ENCODE results near the gene PDZRN3.

PDZRN3 gene

GRCh38 chr3:73408634-73409033 is 216.1 kb downstream of the PDZRN3 start:
- Histone ChIP-seq H3K27ac (replicated peaks) (no peak overlapping the region), H3K27me3 (ENCODE audit: insufficient read depth, poor library complexity, severe bottlenecking) (peaks cover 2% of the 10 kb centered on the region), H3K4me3 (replicated peaks; ENCODE audit: insufficient read depth, low read length) (no peak overlapping the region)
- TF ChIP-seq, protein P1, sequence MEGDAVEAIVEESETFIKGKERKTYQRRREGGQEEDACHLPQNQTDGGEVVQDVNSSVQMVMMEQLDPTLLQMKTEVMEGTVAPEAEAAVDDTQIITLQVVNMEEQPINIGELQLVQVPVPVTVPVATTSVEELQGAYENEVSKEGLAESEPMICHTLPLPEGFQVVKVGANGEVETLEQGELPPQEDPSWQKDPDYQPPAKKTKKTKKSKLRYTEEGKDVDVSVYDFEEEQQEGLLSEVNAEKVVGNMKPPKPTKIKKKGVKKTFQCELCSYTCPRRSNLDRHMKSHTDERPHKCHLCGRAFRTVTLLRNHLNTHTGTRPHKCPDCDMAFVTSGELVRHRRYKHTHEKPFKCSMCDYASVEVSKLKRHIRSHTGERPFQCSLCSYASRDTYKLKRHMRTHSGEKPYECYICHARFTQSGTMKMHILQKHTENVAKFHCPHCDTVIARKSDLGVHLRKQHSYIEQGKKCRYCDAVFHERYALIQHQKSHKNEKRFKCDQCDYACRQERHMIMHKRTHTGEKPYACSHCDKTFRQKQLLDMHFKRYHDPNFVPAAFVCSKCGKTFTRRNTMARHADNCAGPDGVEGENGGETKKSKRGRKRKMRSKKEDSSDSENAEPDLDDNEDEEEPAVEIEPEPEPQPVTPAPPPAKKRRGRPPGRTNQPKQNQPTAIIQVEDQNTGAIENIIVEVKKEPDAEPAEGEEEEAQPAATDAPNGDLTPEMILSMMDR (IDR thresholded peaks at IDR 0.05; ENCODE audit: insufficient read depth, low read length) = no peak
- TF ChIP-seq GABPA (IDR thresholded peaks at IDR 0.05; ENCODE audit: low read depth) (no peak), SPI1 (IDR thresholded peaks at IDR 0.05; ENCODE audit: borderline replicate concordance, low read depth) (no peak), POLR2AphosphoS5 (IDR thresholded peaks at IDR 0.05; ENCODE audit: low read depth) (no peak)
- TF ChIP-seq, protein P2, sequence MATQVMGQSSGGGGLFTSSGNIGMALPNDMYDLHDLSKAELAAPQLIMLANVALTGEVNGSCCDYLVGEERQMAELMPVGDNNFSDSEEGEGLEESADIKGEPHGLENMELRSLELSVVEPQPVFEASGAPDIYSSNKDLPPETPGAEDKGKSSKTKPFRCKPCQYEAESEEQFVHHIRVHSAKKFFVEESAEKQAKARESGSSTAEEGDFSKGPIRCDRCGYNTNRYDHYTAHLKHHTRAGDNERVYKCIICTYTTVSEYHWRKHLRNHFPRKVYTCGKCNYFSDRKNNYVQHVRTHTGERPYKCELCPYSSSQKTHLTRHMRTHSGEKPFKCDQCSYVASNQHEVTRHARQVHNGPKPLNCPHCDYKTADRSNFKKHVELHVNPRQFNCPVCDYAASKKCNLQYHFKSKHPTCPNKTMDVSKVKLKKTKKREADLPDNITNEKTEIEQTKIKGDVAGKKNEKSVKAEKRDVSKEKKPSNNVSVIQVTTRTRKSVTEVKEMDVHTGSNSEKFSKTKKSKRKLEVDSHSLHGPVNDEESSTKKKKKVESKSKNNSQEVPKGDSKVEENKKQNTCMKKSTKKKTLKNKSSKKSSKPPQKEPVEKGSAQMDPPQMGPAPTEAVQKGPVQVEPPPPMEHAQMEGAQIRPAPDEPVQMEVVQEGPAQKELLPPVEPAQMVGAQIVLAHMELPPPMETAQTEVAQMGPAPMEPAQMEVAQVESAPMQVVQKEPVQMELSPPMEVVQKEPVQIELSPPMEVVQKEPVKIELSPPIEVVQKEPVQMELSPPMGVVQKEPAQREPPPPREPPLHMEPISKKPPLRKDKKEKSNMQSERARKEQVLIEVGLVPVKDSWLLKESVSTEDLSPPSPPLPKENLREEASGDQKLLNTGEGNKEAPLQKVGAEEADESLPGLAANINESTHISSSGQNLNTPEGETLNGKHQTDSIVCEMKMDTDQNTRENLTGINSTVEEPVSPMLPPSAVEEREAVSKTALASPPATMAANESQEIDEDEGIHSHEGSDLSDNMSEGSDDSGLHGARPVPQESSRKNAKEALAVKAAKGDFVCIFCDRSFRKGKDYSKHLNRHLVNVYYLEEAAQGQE (IDR thresholded peaks at IDR 0.05; ENCODE audit: insufficient replicate concordance, low read depth) = no peak
- no peak for DNase-seq (ENCODE audit: low read depth in 1 of 2, low spot score in 1 of 2)

GRCh38 chr3:73407577-73407976 is 217.2 kb downstream of the PDZRN3 start:
- TF ChIP-seq, protein P2 (IDR thresholded peaks at IDR 0.05; ENCODE audit: insufficient replicate concordance, low read depth) = no peak
- TF ChIP-seq GABPA (IDR thresholded peaks at IDR 0.05; ENCODE audit: low read depth) (no peak), SPI1 (IDR thresholded peaks at IDR 0.05; ENCODE audit: borderline replicate concordance, low read depth) (no peak)
- H3K27me3 ChIP-seq (ENCODE audit: insufficient read depth, poor library complexity, severe bottlenecking) = peaks cover 2% of the 10 kb centered on the region

GRCh38 chr3:73405853-73406252 is 218.9 kb downstream of the PDZRN3 start:
- no peaks in the 10 kb centered on the region for H3K27me3 ChIP-seq (ENCODE audit: insufficient read depth, poor library complexity, severe bottlenecking)
- TF ChIP-seq, protein P1 (IDR thresholded peaks at IDR 0.05; ENCODE audit: insufficient read depth, low read length) = no peak
- TF ChIP-seq SPI1 (IDR thresholded peaks at IDR 0.05; ENCODE audit: borderline replicate concordance, low read depth) = no peak
- TF ChIP-seq, protein P2 (IDR thresholded peaks at IDR 0.05; ENCODE audit: insufficient replicate concordance, low read depth) = no peak
- TF ChIP-seq GABPA (IDR thresholded peaks at IDR 0.05; ENCODE audit: low read depth) = no peak
- TF ChIP-seq POLR2AphosphoS5 (IDR thresholded peaks at IDR 0.05; ENCODE audit: low read depth) = no peak
- no peak overlapping the region for H3K27ac ChIP-seq (replicated peaks)
- no peak overlapping the region for H3K4me3 ChIP-seq (replicated peaks; ENCODE audit: insufficient read depth, low read length)
- no peak for DNase-seq (ENCODE audit: low read depth in 1 of 2, low spot score in 1 of 2)

More at GRCh38 chr3:73407577-73407976, 217.2 kb downstream of the PDZRN3 start:
- H3K27ac ChIP-seq (replicated peaks) = no peak overlapping the region
- H3K4me3 ChIP-seq (replicated peaks; ENCODE audit: insufficient read depth, low read length) = no peak overlapping the region
- DNase-seq (ENCODE audit: low read depth in 1 of 2, low spot score in 1 of 2) = no peak
